SK-N-SH (cell line): ENCODE results near the gene CIDEC. TPM values are rescaled to one million over a fixed set of nuclear protein-coding genes. Genes with fewer than 3 reads are reported as not detected.

Experiments
- CTCF ChIA-PET: fragments of 300-600, 350-600 bp; formaldehyde crosslinking; extraction: SDS; loops from one replicate; lab custom pipeline; 2021; lab: Yijun Ruan, JAX
- POLR2A ChIA-PET: fragments of 350-600 bp; sonication (Branson Sonifier 250); formaldehyde crosslinking; extraction: SDS; loops from one replicate; lab custom pipeline; 2020; ENCODE audit warnings: antibody characterized with exemption, inconsistent platforms; lab: Yijun Ruan, JAX
- DNase-seq: peaks from one replicate; pipeline ENCODE4 v3.0.0; 2012
- H2AFZ ChIP-seq: fragments of 200-600 bp; sonication (generic); 2 replicates; pipeline ENCODE4 v1.8.1; 2016; ENCODE audit warnings: antibody characterized with exemption, mild to moderate bottlenecking, low read depth
- H3F3A ChIP-seq: fragments of 200-600 bp; sonication (generic); replicated peaks from 2 replicates; pipeline ENCODE3; 2016; ENCODE audit warnings: antibody characterized with exemption, mild to moderate bottlenecking; ENCODE audit not compliant: insufficient read depth
- H3K27ac ChIP-seq, 2 experiments: fragments of 200-500 bp in 1 of 2; fragments of 200-600 bp in 1 of 2; sonication (Bioruptor generic) in 1 of 2; sonication (generic), shearing (Covaris generic) in 1 of 2; 2 replicates each; pipeline versions ENCODE4 v1.5.1 to v1.6.1; 2014 to 2016; ENCODE audit warnings: low read depth in 2 of 2, inconsistent platforms in 1 of 2, low read length in 1 of 2, mild to moderate bottlenecking in 1 of 2, mixed read lengths in 1 of 2
- H3K27me3 ChIP-seq: fragments of 200-600 bp; sonication (generic), shearing (Covaris generic); 2 replicates; pipeline ENCODE4 v1.6.1; 2016; ENCODE audit warnings: mixed run types; ENCODE audit not compliant: insufficient read depth
- H3K36me3 ChIP-seq, 2 experiments: fragments of 200-500 bp in 1 of 2; fragments of 200-600 bp in 1 of 2; sonication (Bioruptor generic) in 1 of 2; sonication (generic) in 1 of 2; replicated peaks in 1 of 2; 2 replicates each; pipeline versions ENCODE3 to v1.5.1; 2014 to 2016; ENCODE audit warnings: low read length in 1 of 2, mild to moderate bottlenecking in 1 of 2; ENCODE audit not compliant: insufficient read depth in 2 of 2, control insufficient read depth in 1 of 2
- H3K4me1 ChIP-seq, 2 experiments: fragments of 200-500 bp in 1 of 2; fragments of 200-600 bp in 1 of 2; sonication (Bioruptor generic) in 1 of 2; sonication (generic), shearing (Covaris generic) in 1 of 2; 2 replicates each; pipeline versions ENCODE4 v1.5.1 to v1.6.1; 2014 to 2016; ENCODE audit warnings: low read depth in 1 of 2, low read length in 1 of 2, mixed run types in 1 of 2; ENCODE audit not compliant: insufficient read depth in 2 of 2, control insufficient read depth in 1 of 2
- H3K4me2 ChIP-seq: fragments of 200-600 bp; sonication (generic), shearing (Covaris generic); 2 replicates; pipeline ENCODE4 v1.6.1; 2017; ENCODE audit warnings: mixed run types
- H3K4me3 ChIP-seq, 2 experiments: fragments of 200-500 bp in 1 of 2; fragments of 200-600 bp in 1 of 2; sonication (Bioruptor generic) in 1 of 2; sonication (generic), shearing (Covaris generic) in 1 of 2; 2 replicates each; pipeline versions ENCODE4 v1.5.1 to v1.8.1; 2014 to 2016; ENCODE audit warnings: low read depth in 2 of 2, inconsistent platforms in 1 of 2, low read length in 1 of 2, mild to moderate bottlenecking in 1 of 2, mixed read lengths in 1 of 2, moderate library complexity in 1 of 2
- H3K79me2 ChIP-seq: fragments of 200-600 bp; sonication (generic); 2 replicates; pipeline ENCODE4 v1.8.1; 2017; ENCODE audit warnings: mild to moderate bottlenecking; ENCODE audit not compliant: insufficient read depth
- H3K9ac ChIP-seq: fragments of 200-600 bp; sonication (generic); 2 replicates; pipeline ENCODE4 v1.6.1; 2017; ENCODE audit warnings: mixed run types
- H3K9me2 ChIP-seq: fragments of 200-600 bp; sonication (generic); 2 replicates; pipeline ENCODE4 v1.6.1; 2017; ENCODE audit warnings: mixed run types
- H3K9me3 ChIP-seq: fragments of 200-600 bp; sonication (generic); 2 replicates; pipeline ENCODE4 v1.6.1; 2017; ENCODE audit warnings: mixed run types, mild to moderate bottlenecking, moderate library complexity
- H4K20me1 ChIP-seq: fragments of 200-600 bp; sonication (generic); 2 replicates; pipeline ENCODE4 v1.6.1; 2017; ENCODE audit warnings: mild to moderate bottlenecking, mixed run types; ENCODE audit not compliant: insufficient read depth
- EZH2phosphoT487 ChIP-seq: fragments of 200-600 bp; sonication (generic); IDR thresholded peaks from 2 replicates; pipeline ENCODE4 v1.6.1; 2017; ENCODE audit warnings: low read depth, mixed run types, mild to moderate bottlenecking, antibody characterized with exemption, moderate library complexity, borderline replicate concordance
- FOSL2 ChIP-seq: IDR thresholded peaks from 2 replicates; pipeline ENCODE4 v1.4.0; 2012; ENCODE audit warnings: low read depth, mild to moderate bottlenecking, moderate library complexity, borderline replicate concordance
- FOXM1 ChIP-seq: IDR thresholded peaks from 2 replicates; pipeline ENCODE4 v1.4.0; 2012; ENCODE audit warnings: low read depth, mild to moderate bottlenecking
- GABPA ChIP-seq: IDR thresholded peaks from 2 replicates; pipeline ENCODE4 v1.4.0; 2012; ENCODE audit warnings: low read depth, mild to moderate bottlenecking
- GATA2 ChIP-seq: sonication (generic); formaldehyde crosslinking; IDR thresholded peaks from 2 replicates; pipeline ENCODE4 v1.5.0; 2020; ENCODE audit warnings: mild to moderate bottlenecking, missing genetic modification reagents
- IRF3 ChIP-seq: fragments of 150-350 bp; IDR thresholded peaks from 2 replicates; pipeline ENCODE4 v1.6.1; 2016; ENCODE audit warnings: mild to moderate bottlenecking, low read depth, low read length
- MAX ChIP-seq: IDR thresholded peaks from 2 replicates; pipeline ENCODE4 v1.4.0; 2012; ENCODE audit warnings: low read depth
- MEF2A ChIP-seq: IDR thresholded peaks from 2 replicates; pipeline ENCODE4 v1.4.0; 2012; ENCODE audit warnings: low read depth, borderline replicate concordance
- RCOR1 ChIP-seq: fragments of 150-350 bp; IDR thresholded peaks from 2 replicates; pipeline ENCODE4 v1.6.1; 2017; ENCODE audit warnings: antibody characterized with exemption, low read length
- RXRA ChIP-seq: IDR thresholded peaks from 2 replicates; pipeline ENCODE4 v1.4.0; 2012; ENCODE audit warnings: low read depth, mild to moderate bottlenecking, borderline replicate concordance
- SMC3 ChIP-seq: IDR thresholded peaks from 2 replicates; pipeline ENCODE4 v1.6.1; 2012; ENCODE audit warnings: low read depth, low read length, improper control_type of control experiment
- TEAD4 ChIP-seq: IDR thresholded peaks from 2 replicates; pipeline ENCODE4 v1.4.0; 2012; ENCODE audit warnings: mild to moderate bottlenecking, borderline replicate concordance; ENCODE audit not compliant: insufficient read depth
- WGBS: methylation state at CpG from one replicate; pipeline ENCODE4 v1.1.6; 2017; ENCODE audit warnings: low lambda C conversion rate; 5-methylcytosine and 5-hydroxymethylcytosine counted together
- polyA plus RNA-seq, 3 experiments: library from polyadenylated mRNA; depleted of rRNA; stranded (reverse); fragments of >200 nt; gene quantifications; 2 replicates each; pipeline ENCODE4 v1.2.3, GENCODE V29; 2012
- small RNA-seq, 7 experiments: library from RNA; depleted of rRNA; stranded (forward); fragments of <200 nt; gene quantifications; one replicate each; pipeline ENCODE3, GENCODE V24; 2012

The CIDEC gene
- polyA plus RNA-seq, 1 of the 3 experiments (the other 2 are of a cell fraction) = not detected

- Histone ChIP-seq H2AFZ (no peak overlapping the region), H3K9me3 (no peaks in the 10 kb centered on the region), H3K36me3 (peaks cover 0 to 4% of the 10 kb centered on the region in 2 experiments), H3K4me3 (no peak overlapping the region), H3K9me2 (no peaks in the 10 kb centered on the region), H3K4me2 (no peak overlapping the region), H3K27me3 (no peaks in the 10 kb centered on the region), H3K79me2 (no peaks in the 10 kb centered on the region), H3K27ac (no peak overlapping the region), H4K20me1 (no peaks in the 10 kb centered on the region), H3K9ac (no peak overlapping the region), H3F3A (no peaks in the 10 kb centered on the region), H3K4me1 (no peaks in the 10 kb centered on the region)
- 96% methylated on average over 6 of the region's 6 CpGs for WGBS
- TF ChIP-seq IRF3 = no peak
- no peak for TF ChIP-seq RCOR1
- TF ChIP-seq MAX = no peak
- no peak for TF ChIP-seq GABPA
- TF ChIP-seq EZH2phosphoT487 = no peak
- TF ChIP-seq FOSL2 = no peak
- TF ChIP-seq GATA2 (CRISPR knock-in tag) = no peak
- TF ChIP-seq FOXM1 = no peak
- no peak for TF ChIP-seq MEF2A
- no peak for TF ChIP-seq RXRA
- TF ChIP-seq TEAD4 = no peak
- no peak for TF ChIP-seq SMC3
- DNase-seq = no peak
- ChIA-PET CTCF (no interaction called here), POLR2A (no interaction called here)
These were observed 62.6 kb downstream of the CIDEC start for GRCh38 chr3:9817436-9817835.

Small RNA genes lying within 50 kb of the gene (small RNA-seq; reads per million reads assigned to genes)
- 0 reads per million in 7 experiments for gene RNU6-882P

Other genes with a start within 250 kb of the CIDEC start
- 29.3 and 37.1 TPM in 2 replicates for gene MTMR14, start 230.7 kb downstream of the CIDEC start, polyA plus RNA-seq (2012; rRNA removed)
- 0.03 and 0.06 TPM in 2 replicates for gene CPNE9, start 176.4 kb downstream of the CIDEC start, polyA plus RNA-seq (2012; rRNA removed)
- gene BRPF1, start 148.5 kb downstream of the CIDEC start, polyA plus RNA-seq (2012; rRNA removed) = 12.0 and 13.0 TPM in 2 replicates
- gene OGG1, start 130.3 kb downstream of the CIDEC start, polyA plus RNA-seq (2012; rRNA removed) = 26.8 and 30.9 TPM in 2 replicates
- gene CAMK1, start 110.3 kb downstream of the CIDEC start, polyA plus RNA-seq (2012; rRNA removed) = 44.9 and 47.1 TPM in 2 replicates
- 84.1 and 102 TPM in 2 replicates for gene TADA3, start 87.8 kb downstream of the CIDEC start, polyA plus RNA-seq (2012; rRNA removed)
- 220 and 233 TPM in 2 replicates for gene ARPC4, start 87.2 kb downstream of the CIDEC start, polyA plus RNA-seq (2012; rRNA removed)
- 41.6 and 51.9 TPM in 2 replicates for gene TTLL3, start 70.0 kb downstream of the CIDEC start, polyA plus RNA-seq (2012; rRNA removed)
- gene RPUSD3, start 36.2 kb downstream of the CIDEC start, polyA plus RNA-seq (2012; rRNA removed) = 43.4 and 48.0 TPM in 2 replicates
- 40.9 and 41.6 TPM in 2 replicates for gene JAGN1, start 10.4 kb upstream of the CIDEC start, polyA plus RNA-seq (2012; rRNA removed)
- 0.76 and 0.95 TPM in 2 replicates for gene IL17RE, start 22.6 kb upstream of the CIDEC start, polyA plus RNA-seq (2012; rRNA removed)
- 17.3 and 17.9 TPM in 2 replicates for gene IL17RC, start 36.8 kb upstream of the CIDEC start, polyA plus RNA-seq (2012; rRNA removed)
- gene CRELD1, start 53.6 kb upstream of the CIDEC start, polyA plus RNA-seq (2012; rRNA removed) = 77.6 and 86.9 TPM in 2 replicates
- gene PRRT3, start 72.2 kb upstream of the CIDEC start, polyA plus RNA-seq (2012; rRNA removed) = 3.9 and 5.5 TPM in 2 replicates
- 113 and 123 TPM in 2 replicates for gene EMC3, start 106.6 kb upstream of the CIDEC start, polyA plus RNA-seq (2012; rRNA removed)
- 7.3 and 9.6 TPM in 2 replicates for gene FANCD2, start 146.2 kb upstream of the CIDEC start, polyA plus RNA-seq (2012; rRNA removed)
- gene FANCD2OS, start 228.0 kb upstream of the CIDEC start, polyA plus RNA-seq (2012; rRNA removed) = not detected in 2 replicates
- 211 and 283 TPM in 2 replicates for gene BRK1, start 235.4 kb upstream of the CIDEC start, polyA plus RNA-seq (2012; rRNA removed)